HUES64 (cell line): ENCODE measurements around the gene ZNRF1.
A peak's percentile ranks its signal among the peaks of the same experiment; 100 is the strongest.

ENCODE experiments used
- H3K27ac ChIP-seq: 2 replicates; pipeline ENCODE4 v1.7.0; 2013; ENCODE audit warnings: low read depth, low read length, inconsistent platforms
- H3K27me3 ChIP-seq: 2 replicates; pipeline ENCODE4 v1.6.1; 2013; ENCODE audit warnings: mild to moderate bottlenecking, low read length; ENCODE audit not compliant: insufficient read depth
- H3K36me3 ChIP-seq: 2 replicates; pipeline ENCODE4 v1.6.1; 2013; ENCODE audit warnings: mild to moderate bottlenecking, low read length; ENCODE audit not compliant: insufficient read depth
- H3K4me1 ChIP-seq: 2 replicates; pipeline ENCODE4 v1.6.1; 2013; ENCODE audit warnings: mild to moderate bottlenecking, low read length, moderate library complexity; ENCODE audit not compliant: insufficient read depth
- H3K4me3 ChIP-seq: 2 replicates; pipeline ENCODE4 v1.5.1; 2013; ENCODE audit warnings: mild to moderate bottlenecking, low read length, moderate library complexity
- H3K9ac ChIP-seq: 2 replicates; pipeline ENCODE4 v1.6.1; 2013; ENCODE audit warnings: mild to moderate bottlenecking, low read depth, low read length
- H3K9me3 ChIP-seq: 2 replicates; pipeline ENCODE4 v1.6.1; 2013; ENCODE audit warnings: low read depth, low read length; ENCODE audit not compliant: insufficient read depth
- WGBS: fragments of 150-250, 120-280 bp; methylation state at CpG from one replicate; pipeline ENCODE4 v1.1.7; 2013; ENCODE audit warnings: missing lambda C conversion rate; 5-methylcytosine and 5-hydroxymethylcytosine counted together

The ZNRF1 gene

GRCh38 chr16:75071621-75072020 lies 72.8 kb downstream of the ZNRF1 start:
- Histone ChIP-seq H3K27ac (no peak overlapping the region), H3K4me3 (no peak overlapping the region), H3K9me3 (no peaks in the 10 kb centered on the region), H3K9ac (no peak overlapping the region), H3K4me1 (peaks cover 12% of the 10 kb centered on the region), H3K27me3 (no peaks in the 10 kb centered on the region), H3K36me3 (no peaks in the 10 kb centered on the region)
- whole genome bisulfite sequencing, result 97% methylated on average over 3 of the region's 3 CpGs

DNA sequence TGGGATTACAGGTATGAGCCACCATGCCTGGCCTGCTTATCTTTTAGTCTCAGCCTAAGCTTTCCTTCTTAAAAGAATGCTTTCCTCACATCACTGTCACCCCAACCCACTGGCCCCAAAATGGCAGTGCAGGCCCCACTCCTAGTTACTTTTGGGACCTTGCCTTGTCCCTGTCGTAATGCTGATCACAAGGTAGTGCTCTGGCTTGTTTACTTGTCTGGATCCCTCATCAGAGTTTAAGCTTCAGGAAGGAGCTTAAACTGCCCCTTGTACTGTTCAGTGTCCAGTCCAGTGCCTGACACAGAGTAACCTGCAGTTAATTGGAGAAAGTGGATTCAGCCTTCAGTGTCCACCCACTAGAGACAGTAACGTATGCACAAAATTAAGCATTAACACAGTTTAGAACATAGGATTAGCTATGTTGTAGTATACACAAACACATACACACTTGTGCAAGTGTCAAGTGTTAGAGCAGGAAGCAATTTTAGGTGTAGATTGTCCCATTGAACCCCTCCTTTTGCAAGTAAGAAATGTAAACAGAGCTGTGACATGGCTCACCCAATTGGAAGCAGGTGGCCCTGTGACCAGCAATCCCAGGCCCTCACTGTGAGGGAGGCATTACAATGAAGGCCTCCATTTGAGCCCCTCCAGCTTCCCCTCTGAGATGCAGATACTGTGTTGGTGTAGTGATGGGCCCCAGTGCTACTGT lies 73.6 kb downstream of the ZNRF1 start:
- Histone ChIP-seq H3K27me3 (no peaks in the 10 kb centered on the region), H3K27ac (no peak overlapping the region), H3K4me1 (peaks cover 12% of the 10 kb centered on the region), H3K9ac (no peak overlapping the region), H3K4me3 (no peak overlapping the region), H3K9me3 (no peaks in the 10 kb centered on the region), H3K36me3 (no peaks in the 10 kb centered on the region)
- 96% methylated on average over 2 of the region's 2 CpGs for WGBS

DNA sequence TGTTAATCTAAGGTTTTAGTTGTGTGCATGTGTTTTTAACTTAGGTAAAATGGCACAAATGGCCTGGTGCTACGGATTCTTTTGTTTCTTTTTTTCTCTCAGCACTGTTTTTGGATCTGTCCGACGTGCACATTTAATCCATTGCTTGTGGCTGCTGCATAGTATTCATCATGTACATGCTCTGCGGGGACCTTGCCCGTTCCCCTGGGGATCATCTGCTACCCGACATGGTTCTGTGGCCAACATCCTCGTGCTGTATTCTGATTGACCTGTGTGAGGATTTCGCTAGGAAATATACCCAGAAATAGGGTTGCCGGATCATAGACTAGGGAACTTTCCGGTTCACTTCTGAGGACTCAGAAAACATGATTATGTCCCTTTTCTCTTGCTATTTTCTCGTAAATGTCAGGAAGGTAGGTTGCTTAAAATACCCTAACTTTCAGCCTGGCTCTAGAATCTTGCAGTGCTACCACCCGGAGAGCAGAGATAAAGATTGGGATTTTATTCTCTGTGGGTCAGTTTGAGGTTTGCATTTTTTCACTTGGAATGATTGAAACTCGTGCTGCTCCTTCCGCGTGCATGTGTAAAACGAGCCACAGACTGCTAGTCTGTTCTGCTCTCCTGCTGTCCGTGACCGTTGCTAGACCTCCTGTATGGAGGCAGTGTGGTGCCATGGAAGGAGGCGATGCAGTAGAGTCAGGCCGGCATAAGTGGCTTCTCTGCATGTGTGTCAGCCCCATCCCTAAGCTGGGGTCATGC lies 74.9 kb downstream of the ZNRF1 start:
- no peak overlapping the region for H3K4me3 ChIP-seq
- H3K4me1 ChIP-seq, result peaks cover 12% of the 10 kb centered on the region
- no peaks in the 10 kb centered on the region for H3K27me3 ChIP-seq
- no peaks in the 10 kb centered on the region for H3K36me3 ChIP-seq
- H3K9me3 ChIP-seq, result no peaks in the 10 kb centered on the region
- no peak overlapping the region for H3K9ac ChIP-seq
- 81% methylated on average over 20 of the region's 20 CpGs for WGBS
- peak overlapping the region; percentile 23; the same call in 1 of the 2 replicates for H3K27ac ChIP-seq

DNA sequence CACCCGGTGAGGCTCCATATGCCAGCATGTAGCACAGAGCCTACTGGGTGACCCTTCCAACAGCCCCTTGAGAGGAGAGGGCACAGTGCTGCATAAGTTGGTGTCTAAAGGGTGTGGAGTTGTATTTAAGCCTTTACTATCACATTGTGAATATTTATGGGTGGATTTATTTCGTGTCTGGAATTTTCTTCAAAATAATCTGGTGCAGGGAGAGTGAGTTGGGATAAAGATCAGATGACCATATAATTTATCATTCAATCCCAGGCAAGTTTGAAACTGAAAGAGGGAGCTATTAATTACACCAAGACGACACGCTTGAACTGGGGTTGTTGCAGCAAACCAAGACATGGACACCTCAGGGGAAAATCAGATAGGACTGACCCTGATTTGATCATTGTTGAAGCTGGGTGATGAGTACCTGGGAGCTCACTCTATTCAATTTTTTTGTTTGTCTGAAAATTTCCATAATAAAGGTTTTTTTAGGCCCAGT lies 75.5 kb downstream of the ZNRF1 start:
- H3K9ac ChIP-seq, result no peak overlapping the region
- no peaks in the 10 kb centered on the region for H3K27me3 ChIP-seq
- no peak overlapping the region for H3K4me3 ChIP-seq
- 89% methylated on average over 3 of the region's 4 CpGs for WGBS
- H3K4me1 ChIP-seq, result peaks cover 12% of the 10 kb centered on the region
- no peaks in the 10 kb centered on the region for H3K36me3 ChIP-seq
- no peak overlapping the region for H3K27ac ChIP-seq
- no peaks in the 10 kb centered on the region for H3K9me3 ChIP-seq

- Histone ChIP-seq H3K4me3 (no peak overlapping the region), H3K27ac (no peak overlapping the region), H3K9ac (no peak overlapping the region), H3K9me3 (no peaks in the 10 kb centered on the region), H3K27me3 (no peaks in the 10 kb centered on the region), H3K4me1 (peaks cover 14% of the 10 kb centered on the region), H3K36me3 (no peaks in the 10 kb centered on the region)
- WGBS, result 92% methylated on average over 12 of the region's 12 CpGs
These were observed 76.3 kb downstream of the ZNRF1 start for GRCh38 chr16:75074920-75075687.

DNA sequence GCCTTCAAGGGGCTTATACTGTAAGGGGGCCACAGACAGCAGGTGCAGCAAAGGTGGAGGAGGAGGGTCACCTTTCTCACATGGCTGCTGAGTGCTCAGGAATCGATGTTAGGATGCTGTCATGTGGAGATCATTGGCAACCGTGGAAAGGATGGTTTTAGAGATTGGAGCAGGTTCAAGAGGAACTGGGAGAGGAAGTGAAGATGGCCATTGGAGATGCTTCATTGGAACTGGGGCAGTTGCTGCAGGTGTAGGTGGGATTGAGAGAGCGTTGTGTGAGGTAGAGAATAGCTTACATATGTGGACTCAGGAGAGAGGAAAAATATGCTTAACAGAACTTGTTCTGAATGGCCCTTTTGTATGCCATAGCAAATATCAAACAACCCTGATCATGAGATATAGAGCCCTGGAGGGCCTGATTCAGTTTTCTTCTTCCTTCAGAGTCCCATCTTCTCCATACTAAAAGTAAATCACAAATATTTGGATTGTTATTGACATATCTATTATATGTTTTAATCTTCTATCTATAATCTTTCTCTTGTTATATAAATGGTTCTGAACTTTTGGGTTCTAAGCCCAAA lies 77.0 kb downstream of the ZNRF1 start:
- no peak overlapping the region for H3K9ac ChIP-seq
- H3K27me3 ChIP-seq, result no peaks in the 10 kb centered on the region
- no peaks in the 10 kb centered on the region for H3K9me3 ChIP-seq
- 89% methylated on average over 3 of the region's 3 CpGs for WGBS
- H3K27ac ChIP-seq, result no peak overlapping the region
- no peaks in the 10 kb centered on the region for H3K36me3 ChIP-seq
- no peak overlapping the region for H3K4me3 ChIP-seq
- peaks cover 20% of the 10 kb centered on the region for H3K4me1 ChIP-seq

DNA sequence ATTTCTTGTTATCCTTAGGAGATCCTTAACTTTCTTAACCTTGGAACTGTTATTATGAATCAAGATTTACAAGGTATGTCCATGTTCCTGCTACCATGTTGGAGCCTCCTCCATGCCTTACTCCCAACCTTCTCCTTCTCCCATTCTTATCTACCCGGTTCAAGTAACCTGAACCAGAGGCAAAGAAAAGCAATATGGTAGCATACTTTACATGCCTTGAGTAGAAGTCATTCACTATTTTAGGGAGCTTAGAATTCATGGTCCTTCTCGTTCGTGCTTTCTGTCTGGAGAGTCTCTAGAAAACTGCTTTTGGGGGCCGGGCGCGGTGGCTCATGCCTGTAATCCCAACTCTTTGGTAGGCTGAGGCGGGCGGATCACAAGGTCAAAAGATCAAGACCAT lies 80.1 kb downstream of the ZNRF1 start:
- Histone ChIP-seq H3K36me3 (no peaks in the 10 kb centered on the region), H3K27me3 (no peaks in the 10 kb centered on the region), H3K9me3 (no peaks in the 10 kb centered on the region), H3K27ac (no peak overlapping the region), H3K4me3 (no peak overlapping the region), H3K9ac (no peak overlapping the region), H3K4me1 (peaks cover 13% of the 10 kb centered on the region)
- WGBS, result 94% methylated on average over 8 of the region's 8 CpGs

GRCh38 chr16:75079346-75079926 lies 80.6 kb downstream of the ZNRF1 start:
- H3K9ac ChIP-seq, result no peak overlapping the region
- H3K4me1 ChIP-seq, result peaks cover 8% of the 10 kb centered on the region; the same call in 1 of the 2 replicates
- H3K4me3 ChIP-seq, result no peak overlapping the region
- H3K27ac ChIP-seq, result no peak overlapping the region
- H3K36me3 ChIP-seq, result peaks cover 2% of the 10 kb centered on the region; the same call in 1 of the 2 replicates
- H3K9me3 ChIP-seq, result no peaks in the 10 kb centered on the region
- no peaks in the 10 kb centered on the region for H3K27me3 ChIP-seq
- WGBS, result 96% methylated on average over 7 of the region's 7 CpGs

DNA sequence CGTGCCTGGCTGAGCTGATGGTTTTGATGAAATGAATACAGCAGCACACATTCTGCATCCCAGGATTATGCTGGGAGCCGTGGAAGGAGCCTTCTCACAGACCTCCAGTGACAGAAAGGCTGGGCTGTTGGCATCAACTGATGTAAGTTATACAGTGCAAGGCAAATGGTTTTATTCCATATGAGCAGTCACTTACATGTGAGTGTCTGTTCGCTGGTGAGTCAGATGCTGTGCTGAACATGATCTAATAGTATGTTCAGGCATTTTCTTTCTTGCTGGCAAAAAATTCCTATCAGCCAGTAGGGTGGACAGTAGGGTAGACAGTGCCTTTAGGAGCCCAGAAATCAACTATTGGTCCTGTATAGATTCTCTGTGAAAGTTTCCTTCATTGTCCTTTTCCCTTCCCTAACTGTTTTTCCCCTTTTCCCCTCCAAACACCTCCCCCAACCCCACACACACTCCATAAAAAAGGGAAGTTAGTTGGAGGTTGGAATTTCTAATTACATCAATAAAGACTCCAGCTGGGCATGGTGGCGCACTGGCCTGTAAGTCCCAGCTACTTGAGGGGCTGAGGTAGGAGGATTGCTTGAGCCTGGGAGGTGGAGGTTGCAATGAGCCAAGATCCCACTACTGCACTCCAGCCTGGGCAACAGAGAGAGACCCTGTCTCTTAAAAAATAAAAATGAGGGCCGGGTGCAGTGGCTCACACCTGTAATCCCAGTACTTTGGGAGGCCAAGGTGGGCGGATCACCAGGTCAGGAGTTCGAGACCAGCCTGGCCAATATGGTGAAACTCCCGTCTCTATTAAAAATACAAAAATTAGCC lies 81.6 kb downstream of the ZNRF1 start:
- Histone ChIP-seq H3K27me3 (no peaks in the 10 kb centered on the region), H3K36me3 (peaks cover 4% of the 10 kb centered on the region; the same call in 1 of the 2 replicates), H3K4me1 (peaks cover 8% of the 10 kb centered on the region; the same call in 1 of the 2 replicates), H3K9me3 (no peaks in the 10 kb centered on the region), H3K4me3 (no peak overlapping the region), H3K9ac (peak overlapping the region; percentile 22; the same call in 1 of the 2 replicates), H3K27ac (peak overlapping the region; percentile 75; the same call in 1 of the 2 replicates)
- WGBS, result 87% methylated on average over 8 of the region's 8 CpGs
